ENCODE measurements around the gene PLEKHA5.

- TF ChIP-seq, protein P1, sequence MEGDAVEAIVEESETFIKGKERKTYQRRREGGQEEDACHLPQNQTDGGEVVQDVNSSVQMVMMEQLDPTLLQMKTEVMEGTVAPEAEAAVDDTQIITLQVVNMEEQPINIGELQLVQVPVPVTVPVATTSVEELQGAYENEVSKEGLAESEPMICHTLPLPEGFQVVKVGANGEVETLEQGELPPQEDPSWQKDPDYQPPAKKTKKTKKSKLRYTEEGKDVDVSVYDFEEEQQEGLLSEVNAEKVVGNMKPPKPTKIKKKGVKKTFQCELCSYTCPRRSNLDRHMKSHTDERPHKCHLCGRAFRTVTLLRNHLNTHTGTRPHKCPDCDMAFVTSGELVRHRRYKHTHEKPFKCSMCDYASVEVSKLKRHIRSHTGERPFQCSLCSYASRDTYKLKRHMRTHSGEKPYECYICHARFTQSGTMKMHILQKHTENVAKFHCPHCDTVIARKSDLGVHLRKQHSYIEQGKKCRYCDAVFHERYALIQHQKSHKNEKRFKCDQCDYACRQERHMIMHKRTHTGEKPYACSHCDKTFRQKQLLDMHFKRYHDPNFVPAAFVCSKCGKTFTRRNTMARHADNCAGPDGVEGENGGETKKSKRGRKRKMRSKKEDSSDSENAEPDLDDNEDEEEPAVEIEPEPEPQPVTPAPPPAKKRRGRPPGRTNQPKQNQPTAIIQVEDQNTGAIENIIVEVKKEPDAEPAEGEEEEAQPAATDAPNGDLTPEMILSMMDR (IDR thresholded peaks at IDR 0.05; ENCODE audit: low read depth, low read length) = no peak
- TF ChIP-seq EZH2phosphoT487 (IDR thresholded peaks at IDR 0.05; ENCODE audit: low read depth) = no peak
Measured at GRCh38 chr12:19245666-19246065, 116.1 kb downstream of the PLEKHA5 start.

All from OCI-LY3 (cell line).